K562 (cell line): ENCODE measurements around the gene ACER1. TPM values are rescaled to one million over a fixed set of nuclear protein-coding genes. Genes with fewer than 3 reads are reported as not detected.

Experiments used
- ATAC-seq: fragments of 200-7000 bp; cut with Tn5 transposase; 3 replicates; pipeline ENCODE4 v1.9.1; 2020; ENCODE audit warnings: moderate library complexity
- BruUV-seq: library from RNA; stranded (reverse); fragments of 400-500 nt; replicated peaks from 2 replicates; lab custom pipeline; 2021; lab: Mats Ljungman, UMichigan
- CTCF ChIA-PET: fragments of 300-600 bp; formaldehyde crosslinking; extraction: SDS; loops from one replicate; lab custom pipeline; 2021; ENCODE audit warnings: low intra/inter-chr PET ratio; lab: Yijun Ruan, JAX
- POLR2A ChIA-PET: fragments of 300-600, 350-650 bp; sonication (Branson Sonifier 250); formaldehyde crosslinking; extraction: SDS; loops from one replicate; lab custom pipeline; 2021; ENCODE audit warnings: antibody characterized with exemption, inconsistent platforms; lab: Yijun Ruan, JAX
- DNase-seq, 4 experiments: peaks; one replicate each; pipeline versions ENCODE4 v3.0.0 to v3.0.0-alpha.2; 2011 to 2018; ENCODE audit warnings: low spot score in 3 of 4, mixed read lengths in 3 of 4; ENCODE audit errors: extremely low read depth in 1 of 4
- FAIRE-seq: peaks from 2 replicates; lab custom pipeline; 2011; peaks lifted over from hg19 to GRCh38; lab: Jason Lieb, UNC
- H2AFZ ChIP-seq: 2 replicates; pipeline ENCODE4 v1.6.0; 2011; ENCODE audit warnings: low read depth, low read length, control low read depth, inconsistent platforms
- H3K27ac ChIP-seq: fragments of 200-600 bp; 3 replicates; pipeline ENCODE4 v1.8.0; 2011; ENCODE audit warnings: low read depth, mild to moderate bottlenecking, control low read depth, inconsistent platforms, low read length, moderate library complexity, mixed read lengths; ENCODE audit errors: extremely low read depth
- H3K27me3 ChIP-seq, 2 experiments: fragments of 300-600 bp in 1 of 2; 2 replicates in 1 of 2; 3 replicates in 1 of 2; pipeline versions ENCODE4 v1.6.0 to v1.8.0; 2011; ENCODE audit warnings: inconsistent platforms in 2 of 2, low read length in 2 of 2, mild to moderate bottlenecking in 1 of 2, mixed read lengths in 1 of 2, moderate library complexity in 1 of 2; ENCODE audit not compliant: control insufficient read depth in 2 of 2, insufficient read depth in 2 of 2
- H3K36me3 ChIP-seq: fragments of 300-600 bp; 3 replicates; pipeline ENCODE4 v1.8.0; 2011; ENCODE audit warnings: mild to moderate bottlenecking, low read length, inconsistent platforms; ENCODE audit not compliant: control insufficient read depth, insufficient read depth
- H3K4me1 ChIP-seq, 2 experiments: fragments of 200-600 bp in 1 of 2; replicated peaks in 1 of 2; 2 replicates in 1 of 2; 3 replicates in 1 of 2; pipeline versions ENCODE4 v1.5.1 to v1.8.0; 2011; ENCODE audit warnings: inconsistent platforms in 2 of 2, low read length in 2 of 2, mild to moderate bottlenecking in 1 of 2, mixed read lengths in 1 of 2, moderate library complexity in 1 of 2; ENCODE audit not compliant: control insufficient read depth in 2 of 2, insufficient read depth in 2 of 2
- H3K4me2 ChIP-seq: 2 replicates; pipeline ENCODE4 v1.6.1; 2011; ENCODE audit warnings: low read length, control low read depth, inconsistent platforms, mixed read lengths; ENCODE audit not compliant: insufficient read depth
- H3K4me3 ChIP-seq: fragments of 200-600 bp; sonication (generic), shearing (Covaris generic); 2 replicates; pipeline ENCODE4 v1.5.1; 2016; ENCODE audit warnings: control low read depth, inconsistent platforms
- H3K79me2 ChIP-seq: fragments of 200-600 bp; 3 replicates; pipeline ENCODE4 v1.8.0; 2011; ENCODE audit warnings: low read length, inconsistent platforms; ENCODE audit not compliant: control insufficient read depth, insufficient read depth
- H3K9ac ChIP-seq, 2 experiments: 2 replicates each; pipeline versions ENCODE4 v1.6.0 to v1.6.1; 2011; ENCODE audit warnings: low read depth in 2 of 2, low read length in 2 of 2, control low read depth in 1 of 2, inconsistent platforms in 1 of 2, mild to moderate bottlenecking in 1 of 2, mixed read lengths in 1 of 2; ENCODE audit not compliant: insufficient read depth in 1 of 2
- H3K9me1 ChIP-seq: one replicate; pipeline ENCODE4 v1.6.0; 2011; ENCODE audit warnings: inconsistent platforms, mild to moderate bottlenecking, low read length, moderate library complexity; ENCODE audit not compliant: control insufficient read depth, insufficient read depth
- H3K9me3 ChIP-seq: replicated peaks from 2 replicates; pipeline ENCODE4 v1.5.1; 2011; ENCODE audit warnings: low read depth, low read length, inconsistent platforms; ENCODE audit not compliant: control insufficient read depth, insufficient read depth
- H4K20me1 ChIP-seq: replicated peaks from 2 replicates; pipeline ENCODE4 v1.6.1; 2011; ENCODE audit warnings: low read length, inconsistent platforms, mixed read lengths; ENCODE audit not compliant: control insufficient read depth, insufficient read depth
- EP300 ChIP-seq: IDR thresholded peaks from 2 replicates; pipeline ENCODE4 v1.6.1; 2012; ENCODE audit warnings: low read length, improper control_type of control experiment
- FIP1L1 ChIP-seq: fragments of 200-400 bp; formaldehyde crosslinking; IDR thresholded peaks from 2 replicates; pipeline ENCODE4 v1.6.1; 2018; ENCODE audit warnings: mild to moderate bottlenecking, low read depth, low read length; ENCODE audit not compliant: poor library complexity, severe bottlenecking
- HMG20A ChIP-seq: fragments of 450-650 bp; formaldehyde crosslinking; conservative IDR thresholded peaks from 2 replicates; pipeline ENCODE4 v1.4.0; 2020; ENCODE audit warnings: mild to moderate bottlenecking, mixed read lengths
- KAT2B ChIP-seq: IDR thresholded peaks from one replicate; pipeline ENCODE4 v1.6.1; 2012; ENCODE audit warnings: low read depth, mild to moderate bottlenecking, control low read depth, inconsistent platforms, low read length, moderate library complexity
- TFE3 ChIP-seq: fragments of 450-650 bp; formaldehyde crosslinking; IDR thresholded peaks from 2 replicates; pipeline ENCODE4 v1.4.0; 2020; ENCODE audit warnings: mild to moderate bottlenecking, mixed read lengths
- USF2 ChIP-seq: sonication (generic); formaldehyde crosslinking; IDR thresholded peaks from 2 replicates; pipeline ENCODE4 v1.5.0; 2020; ENCODE audit warnings: missing genetic modification reagents
- WGBS: fragments of 100-300 bp; shearing (Covaris generic); methylation state at CpG from one replicate; pipeline ENCODE4 v1.1.6; 2016; ENCODE audit warnings: low coverage, mixed read lengths; ENCODE audit not compliant: insufficient coverage; ENCODE audit errors: missing lambda C conversion rate; 5-methylcytosine and 5-hydroxymethylcytosine counted together
- in situ Hi-C: fragments of 300-500 bp; cut with MboI; formaldehyde crosslinking; loops from 4 replicates; pipeline ENCODE4 v1.15.0; 2018; ENCODE audit warnings: inconsistent platforms, mixed read lengths
- intact Hi-C: fragments of 100-400 bp; cut with micrococcal nuclease; formaldehyde crosslinking; loops from 2 replicates; pipeline ENCODE4 v1.14.2; 2022
- polyA plus RNA-seq, 8 experiments: library from polyadenylated mRNA; depleted of rRNA in 4 of 8; stranded (reverse) in 5 of 8; unstranded in 3 of 8; fragments of >200 nt; fragmentation: Nextera tagmentation in 2 of 8; fragmentation: Illumina TruSeq in 1 of 8; extraction: Ambion mirVana in 2 of 8; extraction: Trizol in 1 of 8; gene quantifications; 2 replicates each; pipeline versions ENCODE4 v1.2.1 to v1.2.3, GENCODE V29; 2011 to 2014; ENCODE audit warnings: inconsistent platforms in 1 of 8, missing spikeins in 1 of 8
- total RNA-seq, 7 experiments: library from RNA; depleted of rRNA in 6 of 7; stranded (reverse); fragments of >200 nt in 6 of 7; fragmentation: Illumina TruSeq in 2 of 7; extraction: Trizol in 2 of 7; gene quantifications; 2 replicates each; pipeline versions ENCODE4 v1.2.1 to v1.2.3, GENCODE V29; 2011 to 2021; ENCODE audit warnings: low replicate concordance in 1 of 7

ACER1 gene
- total and polyA plus RNA-seq, 9 of the 15 experiments (the other 6 are each of a cell fraction or from before 2014, with no cell fraction given): not detected

GRCh38 chr19:6263306-6263705, 70.1 kb downstream of the ACER1 start:
- Histone ChIP-seq H3K9me3 (no peaks in the 10 kb centered on the region), H3K36me3 (peaks cover 81% of the 10 kb centered on the region), H3K9me1 (no peaks in the 10 kb centered on the region), H3K79me2 (peaks cover 70% of the 10 kb centered on the region), H3K4me2 (no peak overlapping the region), H4K20me1 (no peaks in the 10 kb centered on the region), H3K9ac (peak overlapping the region in 1 of 2 experiments; percentile 79; a peak in 1 of 4 replicates), H3K4me3 (no peak overlapping the region), H2AFZ (no peak overlapping the region), H3K27me3 (no peaks in the 10 kb centered on the region), H3K27ac (no peak overlapping the region; the same call in 2 of the 3 replicates), H3K4me1 (peaks cover 0 to 19% of the 10 kb centered on the region in 2 experiments; a peak in 2 of 5 replicates)
- TF ChIP-seq TFE3 (CRISPR knock-in tag): peak; percentile 31
- no peak for TF ChIP-seq HMG20A (CRISPR knock-in tag)
- peak; percentile 30; the same call in 1 of the 2 replicates for TF ChIP-seq USF2 (CRISPR knock-in tag)
- TF ChIP-seq KAT2B: no peak
- no peak for TF ChIP-seq FIP1L1
- TF ChIP-seq EP300: no peak
- BruUV-seq: no TSS peak
- ATAC-seq (no peak), FAIRE-seq (no peak), DNase-seq (no peak)
- POLR2A ChIA-PET: no interaction called here
- CTCF ChIA-PET: no interaction called here
- WGBS: 58% methylated on average over 10 of the region's 12 CpGs
- intact Hi-C loops (no loop called here), in situ Hi-C loops (no loop called here)
